ENCODE measurements around the gene ZNF410.

GRCh38 chr14:73955674-73956073 is 69.0 kb downstream of the ZNF410 start:
- TF ChIP-seq ZNF274 (IDR thresholded peaks at IDR 0.05; ENCODE audit: low read depth, low read length) (no peak), YY1 (IDR thresholded peaks at IDR 0.05; ENCODE audit: insufficient read depth, insufficient read length) (no peak)
